EH (cell line): ENCODE data around the gene GLB1L.
"Not testable (repeated sequence)": the region's sequence is repeated elsewhere in the genome, so short reads cannot be mapped to it uniquely, and the experiment has no call there.

Experiments used
- DNase-seq: peaks from one replicate; pipeline ENCODE4 v3.0.0-alpha.2; 2015; ENCODE audit warnings: low read depth

The GLB1L gene

DNA sequence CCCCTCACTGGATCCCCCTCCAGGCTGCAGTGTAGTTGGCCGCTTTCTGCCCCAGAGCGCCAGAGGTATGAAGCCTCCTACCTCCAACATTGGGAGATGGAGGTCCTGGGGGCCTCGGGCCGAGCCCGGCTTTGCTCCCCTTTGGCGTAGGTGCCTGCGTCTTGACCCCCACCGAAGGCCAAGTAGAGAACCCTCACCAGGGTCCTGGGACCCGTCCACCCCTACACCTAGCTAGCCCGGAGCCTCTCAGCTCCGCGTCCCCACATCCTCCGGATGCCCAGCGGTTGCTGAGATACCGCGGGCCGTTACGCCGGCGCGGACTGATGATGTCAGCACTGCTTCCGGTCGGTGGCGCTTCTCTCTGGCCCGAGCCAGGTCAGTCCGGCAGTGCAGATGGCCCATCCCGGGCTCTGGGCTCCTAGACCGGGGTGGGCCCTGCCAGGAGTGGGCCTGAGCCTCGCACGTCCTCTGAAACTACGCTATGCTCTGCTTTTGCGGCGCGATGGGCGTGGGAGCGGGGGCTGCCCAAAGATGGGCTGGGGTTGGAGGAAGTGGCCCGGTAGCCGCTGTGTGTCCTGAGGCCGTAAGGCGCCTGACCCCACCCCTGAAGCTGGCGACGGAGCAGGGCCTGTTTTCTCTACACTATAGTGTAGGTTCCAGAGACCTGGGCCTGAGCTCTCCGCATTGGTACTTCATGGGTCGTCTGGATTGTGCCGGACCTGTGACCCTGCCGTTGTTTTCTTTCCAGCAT is at the start of gene GLB1L, which contains the start of gene STK16:
TSS of gene GLB1L (minus strand) at position 297 of the 751 bp plus-strand sequence. CDS start 1,871 bp downstream, outside the sequence.
TSS of gene STK16 (plus strand) at position 332 of the 751 bp plus-strand sequence. CDS start 521 bp downstream, outside the sequence.
- peak; percentile 92 for DNase-seq

DNA sequence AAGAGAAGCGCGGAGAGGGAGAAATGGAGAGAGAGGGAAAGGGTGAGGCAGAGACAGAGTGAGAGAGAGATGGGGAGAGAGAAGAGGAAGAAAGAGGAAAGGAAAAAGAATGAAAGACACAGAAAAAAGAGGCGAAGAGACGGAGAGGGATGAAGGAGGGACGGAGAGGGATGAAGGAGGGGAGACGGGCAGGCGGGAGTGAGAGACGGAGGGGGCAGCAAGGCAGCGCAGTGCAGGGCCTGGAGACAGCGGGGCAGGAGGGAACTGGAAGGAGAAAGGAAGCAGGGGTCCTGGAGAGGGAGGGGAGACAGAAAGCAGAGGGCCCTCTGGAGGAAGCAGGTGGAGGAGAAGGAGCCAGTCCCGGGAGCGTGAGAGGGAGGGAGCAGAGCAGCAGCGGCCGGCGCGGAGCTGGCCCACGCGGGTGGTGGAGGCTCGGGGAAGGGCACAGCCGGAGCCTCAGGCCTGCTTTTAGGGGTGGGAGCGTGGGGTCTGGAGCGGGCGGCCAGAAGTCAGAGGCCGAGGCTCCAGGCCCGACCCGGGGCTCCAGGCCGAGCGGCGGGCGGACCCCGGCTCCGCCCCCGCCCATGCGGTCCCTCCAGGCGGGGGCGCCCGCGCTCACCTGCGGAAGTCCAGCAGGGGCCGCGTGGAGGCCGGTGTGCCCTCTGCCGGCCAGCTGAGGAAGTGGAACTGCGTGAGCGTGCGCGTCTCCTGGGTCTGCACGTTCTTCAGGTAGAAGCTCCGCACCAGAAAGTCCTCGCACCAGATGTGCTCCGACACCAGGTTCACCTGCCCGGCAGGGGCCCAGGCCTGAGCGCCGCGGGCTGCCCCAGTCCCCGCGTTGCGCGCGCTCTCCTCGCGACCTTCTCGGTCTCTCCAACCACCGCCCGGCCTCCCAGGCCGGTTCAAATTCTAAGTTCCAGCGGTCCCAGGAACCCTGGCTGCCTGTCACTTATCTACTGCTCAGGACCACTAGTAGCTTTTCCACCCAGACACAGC is 49.4 kb upstream of the GLB1L start:
- DNase-seq = peak; percentile 74

DNA sequence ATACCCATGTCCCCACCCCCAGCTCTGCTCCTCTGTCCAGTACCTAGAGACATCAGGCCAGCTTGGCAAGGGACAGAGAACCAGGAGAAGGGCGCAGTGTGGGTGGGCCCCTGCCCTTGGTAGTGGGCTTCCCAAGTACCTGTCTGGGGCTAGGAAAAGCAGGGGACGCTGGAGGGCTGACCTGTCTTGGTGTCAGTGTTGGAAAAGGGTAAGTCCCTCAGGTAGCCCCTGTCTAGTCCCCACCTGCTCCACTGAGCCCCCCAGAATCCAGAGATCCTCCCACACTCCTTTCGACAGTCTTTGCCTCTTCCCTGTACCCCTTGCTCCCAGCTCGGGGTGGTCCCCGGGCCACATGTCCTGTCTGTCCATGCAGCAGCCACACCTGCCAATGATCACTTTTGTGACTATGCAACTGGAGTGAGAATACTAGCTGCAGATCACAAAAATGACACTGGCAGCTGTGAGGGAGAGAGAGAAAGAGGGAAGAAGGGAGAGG is 48.5 kb upstream of the GLB1L start:
- DNase-seq = no peak

DNA sequence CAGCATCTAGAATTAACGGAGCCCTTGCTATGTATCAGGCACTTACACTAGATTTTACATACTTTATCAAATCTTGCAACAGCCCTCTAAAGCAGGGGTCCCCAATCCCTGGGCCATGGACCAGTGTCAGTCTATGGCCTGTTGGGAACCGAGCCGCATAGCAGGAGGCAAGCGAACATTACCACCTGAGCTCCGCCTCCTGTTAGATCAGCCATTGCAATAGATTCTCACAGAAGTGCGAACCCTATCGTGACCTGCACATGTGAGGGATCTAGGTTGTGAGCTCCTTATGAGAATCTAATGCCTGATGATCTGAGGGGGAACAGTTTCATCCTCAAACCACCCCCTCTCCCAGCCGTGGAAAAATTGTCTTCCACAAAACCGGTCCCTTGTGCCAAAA is 47.4 kb upstream of the GLB1L start:
- no peak for DNase-seq

DNA sequence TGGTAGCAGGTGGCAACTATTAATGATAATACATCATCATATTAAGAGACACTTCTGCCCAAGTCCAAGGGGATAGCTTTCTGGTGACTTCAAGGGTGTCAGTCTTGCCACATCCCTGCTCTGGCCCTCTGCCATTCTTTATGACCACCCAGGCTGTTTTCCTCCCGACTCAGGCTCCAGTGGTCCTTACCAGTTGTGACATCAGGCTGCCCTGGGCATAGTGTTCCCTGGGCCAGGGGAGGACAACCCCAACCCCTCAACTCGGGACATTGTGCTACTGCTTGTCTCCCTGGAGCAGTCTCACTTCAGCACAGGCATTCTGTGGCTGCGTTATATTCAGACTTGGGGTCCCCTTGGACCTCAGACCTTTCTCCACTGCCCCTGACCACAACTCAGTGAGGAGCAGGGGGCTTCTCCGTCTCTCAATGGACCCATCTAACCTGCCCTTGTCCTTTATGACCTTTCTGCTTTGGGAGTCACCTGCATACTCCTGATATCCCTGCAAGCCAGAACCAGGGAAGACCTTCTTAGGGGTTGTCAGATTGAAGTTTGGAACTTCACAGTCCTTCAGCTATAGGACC is 46.8 kb upstream of the GLB1L start:
- no peak for DNase-seq

DNA sequence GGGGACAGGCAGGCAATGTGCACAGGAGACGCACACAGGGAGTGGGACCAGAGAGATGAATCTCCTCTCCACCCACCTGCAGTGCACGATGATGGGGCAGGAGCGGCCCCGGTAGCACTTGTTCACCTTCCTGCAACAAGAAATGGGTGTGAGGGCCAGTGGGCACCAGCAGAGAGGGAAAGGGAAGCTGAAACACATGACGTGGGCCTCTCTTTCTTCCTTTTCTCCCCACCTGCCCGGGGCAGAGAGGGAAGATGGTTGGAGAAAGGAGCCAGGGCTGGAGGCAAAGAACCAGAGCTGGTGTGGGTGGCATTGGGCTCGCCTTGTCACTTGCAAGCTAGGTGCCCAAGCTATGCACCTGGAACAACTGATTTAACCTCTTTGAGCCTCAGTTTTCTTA is 46.1 kb upstream of the GLB1L start:
- no peak for DNase-seq

DNA sequence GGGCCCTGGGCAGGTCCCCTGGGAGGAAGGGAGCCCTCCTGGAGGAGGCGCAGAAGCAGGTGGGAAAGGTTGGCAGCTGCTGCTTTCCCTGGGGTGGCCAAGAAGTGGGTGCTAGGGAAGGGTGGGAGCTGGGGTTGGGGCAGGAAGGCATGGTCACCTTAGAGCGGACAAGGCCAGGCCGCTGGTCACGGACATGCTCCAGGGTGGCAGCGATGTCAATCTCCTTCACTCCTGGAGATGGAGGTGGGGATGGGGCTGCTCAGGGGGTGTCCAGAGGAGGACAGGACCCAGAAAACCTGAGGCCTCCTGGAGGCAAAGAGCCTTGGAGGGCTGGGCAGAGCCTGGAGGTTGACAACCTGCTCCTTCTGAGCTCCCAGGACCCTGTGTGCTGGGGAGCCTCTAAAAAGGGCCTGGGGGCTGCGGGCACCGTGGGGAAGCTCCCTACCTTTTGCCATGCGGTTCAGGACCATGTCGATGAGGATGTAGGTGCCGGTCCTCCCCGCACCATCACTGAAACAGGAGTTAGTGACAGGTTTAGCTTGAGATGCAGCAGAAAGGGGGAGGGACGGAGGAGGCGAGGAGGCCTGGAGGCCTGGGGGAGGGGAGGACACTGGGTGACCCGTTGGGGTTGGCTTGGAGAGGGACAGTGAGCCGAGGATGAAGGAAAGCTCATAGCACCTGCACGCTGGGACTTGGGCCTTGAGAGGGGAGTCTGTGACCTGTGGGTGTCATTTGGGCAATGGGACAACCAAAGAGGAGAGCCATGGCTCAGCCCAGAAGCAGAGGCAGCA is 45.3 kb upstream of the GLB1L start:
- DNase-seq = no peak

DNA sequence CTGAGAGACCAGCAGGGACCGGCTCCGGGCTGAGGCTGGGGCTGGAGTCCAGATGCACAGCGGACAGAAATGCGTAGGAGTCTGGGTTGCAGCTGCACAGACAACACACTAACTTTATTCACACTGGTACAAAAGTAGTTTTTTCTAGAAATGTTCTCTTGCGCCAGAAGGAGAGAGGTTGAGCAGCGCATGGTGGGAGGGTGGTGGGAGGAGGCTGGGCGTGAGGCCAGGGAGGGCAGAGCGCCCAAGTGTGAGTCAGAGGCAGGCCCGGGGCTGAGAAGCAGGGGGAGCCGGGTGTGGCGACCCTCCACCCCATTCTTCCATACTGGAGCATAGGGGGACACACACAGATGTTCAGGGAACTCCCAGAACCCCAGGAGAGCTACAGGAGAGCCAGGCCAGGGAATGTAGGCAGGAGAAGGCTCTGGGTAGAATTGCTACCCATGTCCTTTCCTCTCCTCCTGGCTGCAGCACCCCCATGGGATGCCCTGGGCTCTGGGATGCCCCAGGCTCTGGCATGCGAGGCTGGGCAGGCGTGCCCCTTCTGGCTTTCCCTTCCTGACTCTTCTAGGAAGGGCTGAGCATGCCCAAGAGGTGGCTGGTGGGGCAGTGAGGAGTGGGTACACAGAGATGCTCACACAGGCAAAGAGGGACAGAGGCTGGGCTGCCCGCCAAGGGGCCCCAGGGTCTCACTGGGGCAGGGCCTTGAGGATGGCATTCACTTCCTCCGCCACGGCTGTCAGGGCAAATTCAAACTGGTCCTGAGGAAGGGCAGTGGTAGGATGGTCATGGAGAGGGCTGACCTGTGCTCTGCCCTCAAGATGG is 44.5 kb upstream of the GLB1L start:
- peak; percentile 84 for DNase-seq

DNA sequence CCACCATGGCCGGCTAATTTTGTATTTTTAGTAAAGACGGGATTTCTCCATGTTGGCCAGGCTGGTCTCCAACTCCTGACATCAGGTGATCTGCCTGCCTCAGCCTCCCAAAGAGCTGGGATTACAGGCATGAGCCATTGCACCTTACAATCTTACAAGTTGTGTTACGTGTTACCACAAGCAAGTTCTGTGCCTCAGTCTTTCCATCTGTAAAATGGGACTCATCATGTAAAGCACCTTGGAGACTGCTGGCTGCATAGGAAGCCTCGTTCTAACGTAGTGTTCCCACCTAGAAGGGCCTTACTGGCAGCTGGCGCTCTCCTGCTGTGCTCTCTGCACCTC is 43.9 kb upstream of the GLB1L start:
- DNase-seq = no peak

DNA sequence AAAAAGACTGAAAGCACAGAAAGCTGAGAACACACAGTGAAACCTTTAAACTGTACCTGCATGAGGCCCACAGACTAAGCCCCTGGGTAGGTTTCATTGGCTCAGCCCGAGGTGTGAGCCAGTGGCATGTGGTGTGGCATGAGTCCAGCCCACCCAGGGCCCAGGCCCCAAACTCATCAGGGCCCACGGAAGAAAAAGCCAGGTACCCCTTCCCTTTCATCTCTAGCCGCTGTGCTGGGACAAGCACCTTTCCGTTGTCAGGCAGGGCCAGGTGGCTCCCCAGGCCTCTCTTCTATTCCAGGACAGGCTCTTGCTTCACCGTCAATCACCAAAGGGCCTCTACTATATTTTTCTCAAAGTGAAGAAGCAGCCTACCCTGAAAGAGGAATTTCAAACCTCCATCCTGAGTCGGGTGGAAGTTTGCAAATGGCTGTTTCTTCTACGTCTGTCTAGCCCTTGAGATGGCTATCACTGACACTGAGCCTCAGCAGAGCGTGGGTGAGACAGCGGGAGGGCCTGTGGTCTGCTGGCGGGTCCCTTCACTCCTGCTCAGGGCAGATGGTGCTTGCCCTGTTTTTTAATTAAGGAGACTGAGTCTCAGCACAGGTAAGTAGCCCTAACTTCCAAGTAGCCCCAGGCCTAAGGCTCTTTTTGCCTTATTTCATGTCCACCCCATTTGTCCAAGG is 42.5 kb upstream of the GLB1L start:
- DNase-seq = no peak

DNA sequence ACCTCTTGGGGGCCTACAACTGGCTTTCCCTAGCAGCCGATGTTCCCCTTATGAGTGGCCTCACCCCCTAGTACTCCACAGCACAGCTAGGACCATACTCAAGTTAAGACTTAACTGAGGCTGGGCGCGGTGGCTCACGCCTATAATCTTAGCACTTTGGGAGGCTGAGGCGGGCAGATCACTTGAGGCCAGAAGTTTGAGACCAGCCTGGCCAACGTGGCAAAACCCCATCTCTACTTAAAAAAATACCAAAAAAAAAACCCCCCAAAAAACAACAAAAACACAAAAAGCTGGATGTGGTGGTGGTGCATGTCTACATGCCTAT is 41.8 kb upstream of the GLB1L start:
- not testable (repeated sequence) for DNase-seq

DNA sequence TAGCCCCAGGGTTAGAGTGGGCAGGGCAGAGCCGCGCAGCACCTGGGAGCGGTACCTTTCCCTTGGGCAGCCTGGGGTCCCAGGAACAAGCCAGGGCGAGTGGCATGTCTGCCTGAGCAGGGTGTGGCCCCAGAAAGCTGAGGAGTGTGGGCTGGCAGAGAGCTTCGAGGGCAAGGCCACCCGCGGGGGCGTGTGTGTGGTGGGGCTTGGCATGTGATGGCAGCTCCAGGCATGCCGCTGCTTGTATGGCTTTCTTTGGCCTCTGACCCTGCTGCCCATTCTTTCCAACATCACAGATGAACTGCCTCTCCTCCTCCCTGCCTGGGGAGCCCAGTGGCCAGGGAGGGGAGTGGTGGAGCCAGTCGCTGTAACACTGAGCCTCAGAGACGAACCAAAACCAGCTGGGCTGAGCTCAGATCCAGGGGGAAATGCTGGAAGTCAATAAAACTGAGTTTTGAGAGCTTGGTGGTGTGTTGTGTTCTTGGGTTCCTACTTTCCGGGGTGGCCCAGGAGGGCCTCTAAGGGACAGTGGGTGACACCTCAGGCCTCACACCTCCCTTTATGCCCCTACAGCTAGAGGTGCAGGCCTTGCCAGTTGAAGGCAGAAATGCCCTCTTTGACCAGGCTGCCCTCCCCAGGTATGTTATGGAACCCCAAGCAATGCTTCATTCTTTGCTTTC is 41.3 kb upstream of the GLB1L start:
- DNase-seq = no peak

DNA sequence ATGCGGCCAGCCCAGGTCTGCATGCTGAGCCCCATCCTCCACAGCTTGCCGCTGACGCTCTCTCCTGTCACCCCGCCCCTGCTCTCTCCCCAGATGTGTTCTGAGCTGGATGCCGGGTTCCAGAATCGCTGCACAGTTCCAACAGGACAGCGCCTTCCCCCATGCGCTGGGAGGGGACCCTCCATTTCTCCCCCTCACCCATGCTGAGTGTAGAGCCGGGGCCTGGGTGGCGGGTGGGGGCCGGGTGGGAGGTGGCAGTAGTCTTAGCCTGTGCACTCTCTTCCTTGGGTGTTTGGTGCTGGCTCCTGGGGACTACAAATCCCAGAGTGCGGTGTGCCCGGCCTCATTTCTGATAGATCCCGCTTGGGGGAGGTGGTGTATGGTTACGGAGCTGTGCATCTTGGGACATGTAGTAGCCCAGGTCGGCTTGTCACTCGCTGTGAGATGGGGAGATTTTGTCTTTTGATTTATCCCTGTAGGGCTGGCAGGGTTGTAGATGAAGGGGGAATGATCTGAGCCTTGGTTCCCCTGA is 40.7 kb upstream of the GLB1L start:
- peak; percentile 58 for DNase-seq

DNA sequence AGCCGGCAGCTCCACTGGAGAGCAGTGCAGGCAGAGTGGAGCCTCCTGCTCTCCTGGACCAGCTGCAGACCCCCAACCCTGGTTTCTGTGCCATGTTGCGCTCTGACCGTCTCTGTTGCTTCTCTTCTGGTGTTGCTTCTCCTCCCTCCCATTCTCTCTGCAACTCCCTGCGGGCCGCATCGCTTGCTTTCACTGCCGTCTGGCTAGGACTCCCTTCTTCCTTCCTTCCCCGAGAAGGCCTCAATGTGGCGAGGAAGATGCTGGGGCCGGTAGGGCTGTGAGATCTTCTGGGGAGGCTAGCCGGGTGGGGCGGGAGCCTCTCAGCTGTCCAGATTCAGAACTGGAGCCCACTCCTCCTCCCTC is 40.1 kb upstream of the GLB1L start:
- DNase-seq = no peak

DNA sequence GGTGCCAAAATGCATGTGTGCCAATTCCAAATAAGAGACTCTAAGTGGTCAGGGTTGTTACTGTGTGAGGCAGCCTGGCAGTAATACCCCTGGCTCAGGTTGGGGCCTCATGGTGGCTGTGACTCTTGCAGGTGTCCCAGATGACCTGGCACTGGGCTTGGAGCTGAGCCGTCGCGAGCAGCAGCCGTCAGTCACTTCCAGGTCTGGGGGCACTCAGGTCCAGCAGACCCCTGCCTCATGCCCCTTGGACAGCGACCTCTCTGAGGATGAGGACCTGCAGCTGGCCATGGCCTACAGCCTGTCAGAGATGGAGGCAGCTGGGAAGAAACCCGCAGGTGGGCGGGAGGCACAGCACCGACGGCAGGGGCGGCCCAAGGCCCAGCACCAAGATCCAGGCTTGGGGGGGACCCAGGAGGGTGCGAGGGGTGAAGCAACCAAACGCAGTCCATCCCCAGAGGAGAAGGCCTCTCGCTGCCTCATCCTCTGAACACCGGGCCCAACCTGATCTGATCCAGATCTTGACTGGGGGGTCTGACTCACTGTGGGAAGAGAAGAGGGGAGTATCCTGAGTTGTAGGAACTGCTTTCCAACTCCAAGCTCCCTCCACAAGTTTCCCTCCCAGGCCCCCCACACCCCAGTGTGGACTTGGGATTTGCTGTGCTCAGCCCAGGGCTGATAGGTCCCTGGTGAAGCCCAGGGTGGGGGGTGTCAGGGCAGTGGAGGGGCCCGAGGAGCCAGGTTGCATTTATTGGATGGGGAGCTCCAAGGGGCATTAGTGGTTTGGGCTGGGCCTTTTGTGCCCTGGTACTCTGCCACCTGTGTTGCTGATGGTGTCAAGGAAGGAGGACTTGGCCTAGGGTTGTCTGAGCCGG is 39.5 kb upstream of the GLB1L start:
- no peak for DNase-seq

DNA sequence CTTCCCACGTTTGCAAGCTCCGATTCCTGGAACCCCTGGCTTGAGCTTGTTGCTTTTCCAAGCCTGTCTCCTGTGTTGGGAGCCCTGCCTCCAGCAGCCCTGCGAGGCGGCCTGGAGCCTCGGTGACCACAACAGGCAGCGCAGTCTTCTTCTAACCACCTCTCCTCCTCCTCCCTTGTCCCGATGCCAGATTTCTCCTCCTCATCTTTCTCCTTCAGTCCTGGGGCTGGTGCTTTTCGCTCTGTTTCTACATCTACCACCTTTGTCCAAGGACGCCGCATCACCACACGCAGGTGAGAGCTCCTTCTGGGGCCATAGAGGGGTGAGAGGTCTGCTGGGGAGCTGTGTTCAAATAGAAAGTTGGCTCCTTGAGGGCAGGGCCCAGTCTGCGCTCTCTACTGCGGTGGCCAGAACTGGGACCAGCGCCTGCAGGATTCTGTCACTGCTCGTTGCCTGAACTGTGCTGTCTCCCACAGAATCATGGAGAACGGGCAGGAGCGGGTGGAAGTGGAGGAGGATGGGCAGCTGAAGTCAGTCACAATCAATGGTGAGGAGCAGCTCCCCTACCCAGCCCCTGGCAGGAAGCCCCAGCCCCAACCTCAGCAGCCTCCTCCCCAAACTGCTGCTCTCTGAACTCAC is 37.8 kb upstream of the GLB1L start:
- no peak for DNase-seq

DNA sequence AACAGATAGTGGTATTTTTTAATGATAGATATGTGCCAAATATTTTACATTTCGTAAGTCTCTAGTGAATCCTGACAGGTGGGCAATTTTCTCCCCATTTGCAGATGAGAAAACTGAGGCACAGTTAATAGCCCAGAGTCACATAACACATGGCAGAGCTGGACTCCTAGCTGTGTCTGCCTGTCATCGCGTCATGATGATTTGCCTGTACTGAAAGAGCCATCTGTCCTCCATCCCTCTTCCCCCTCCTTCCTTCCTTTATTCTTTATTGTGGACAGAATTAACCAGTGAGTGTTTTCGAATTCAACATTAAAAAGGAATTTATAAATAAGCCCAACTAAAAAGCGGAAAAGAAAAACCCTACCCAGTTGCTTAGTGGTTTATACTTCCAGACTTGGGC is 37.1 kb upstream of the GLB1L start:
- no peak for DNase-seq

DNA sequence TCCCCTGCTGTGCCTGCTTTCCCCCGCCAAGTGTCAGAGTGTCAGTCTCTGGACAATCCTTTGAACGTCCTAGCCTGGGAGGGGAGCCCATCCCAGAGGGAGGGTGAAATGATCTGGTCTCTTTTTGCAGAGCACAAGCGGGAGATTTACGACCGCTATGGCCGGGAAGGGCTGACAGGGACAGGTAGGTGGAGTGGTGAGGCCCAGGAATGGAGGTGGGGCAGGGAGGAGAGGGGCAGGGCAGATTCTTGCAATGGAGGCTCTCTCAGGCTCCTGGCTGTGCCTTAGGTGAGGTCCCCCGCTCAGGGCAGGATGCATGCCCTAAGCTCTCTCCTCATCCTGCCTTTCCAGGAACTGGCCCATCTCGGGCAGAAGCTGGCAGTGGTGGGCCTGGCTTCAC is 36.3 kb upstream of the GLB1L start:
- no peak for DNase-seq
